HUDEP-2 (cell line): ENCODE measurements around the gene CDC6.
A peak's percentile ranks its signal among the peaks of the same experiment; 100 is the strongest.

Experiments
- DNase-seq, 76 experiments: peaks; one replicate each; lab custom pipeline; 2025; ENCODE audit not compliant: unreplicated experiment in 76 of 76; lab: John Stamatoyannopoulos, UW

The CDC6 gene

DNA sequence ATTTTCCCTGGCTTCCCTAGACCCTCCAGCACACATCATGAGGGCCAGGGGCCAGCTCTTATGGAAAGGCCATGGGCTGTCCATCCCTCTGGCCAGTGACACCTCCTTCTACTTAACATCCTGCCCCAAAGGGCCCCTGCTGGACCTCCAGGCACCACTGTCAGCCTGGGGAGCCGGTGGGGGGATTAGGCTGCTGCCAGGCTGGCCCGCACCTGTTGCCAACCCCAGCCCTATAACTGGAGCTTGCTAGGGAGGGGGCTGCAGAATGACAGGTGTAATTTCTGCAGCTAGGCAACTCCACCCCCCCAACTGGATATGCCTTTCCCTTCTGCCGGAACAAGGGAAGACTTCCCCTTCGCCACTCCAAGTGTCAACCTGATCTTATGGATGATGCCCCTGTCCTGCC is 33.8 kb downstream of the CDC6 start:
- no peak for DNase-seq

DNA sequence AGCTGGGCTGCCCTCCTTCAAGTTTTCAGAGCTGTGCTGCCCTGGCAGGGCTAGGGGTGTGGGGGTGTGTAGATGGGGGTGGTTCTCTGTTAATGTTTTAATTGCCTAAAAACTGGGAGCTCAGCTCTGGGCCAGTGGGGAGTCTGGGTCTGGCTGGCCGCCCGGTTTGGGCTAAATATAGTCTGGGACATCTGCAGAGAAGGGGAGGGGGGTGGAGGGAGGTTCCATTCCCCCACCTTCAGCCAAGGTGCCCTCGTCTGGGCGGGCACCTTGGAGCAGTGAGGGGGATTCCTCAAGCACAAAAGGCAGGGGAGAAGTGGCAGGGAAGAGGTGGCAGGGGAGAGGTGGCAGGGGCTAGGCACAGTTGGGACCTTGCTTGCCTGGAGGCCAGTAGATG is 34.3 kb downstream of the CDC6 start:
- peak in 2 of 76 experiments; percentile 14 to 20 for DNase-seq

DNA sequence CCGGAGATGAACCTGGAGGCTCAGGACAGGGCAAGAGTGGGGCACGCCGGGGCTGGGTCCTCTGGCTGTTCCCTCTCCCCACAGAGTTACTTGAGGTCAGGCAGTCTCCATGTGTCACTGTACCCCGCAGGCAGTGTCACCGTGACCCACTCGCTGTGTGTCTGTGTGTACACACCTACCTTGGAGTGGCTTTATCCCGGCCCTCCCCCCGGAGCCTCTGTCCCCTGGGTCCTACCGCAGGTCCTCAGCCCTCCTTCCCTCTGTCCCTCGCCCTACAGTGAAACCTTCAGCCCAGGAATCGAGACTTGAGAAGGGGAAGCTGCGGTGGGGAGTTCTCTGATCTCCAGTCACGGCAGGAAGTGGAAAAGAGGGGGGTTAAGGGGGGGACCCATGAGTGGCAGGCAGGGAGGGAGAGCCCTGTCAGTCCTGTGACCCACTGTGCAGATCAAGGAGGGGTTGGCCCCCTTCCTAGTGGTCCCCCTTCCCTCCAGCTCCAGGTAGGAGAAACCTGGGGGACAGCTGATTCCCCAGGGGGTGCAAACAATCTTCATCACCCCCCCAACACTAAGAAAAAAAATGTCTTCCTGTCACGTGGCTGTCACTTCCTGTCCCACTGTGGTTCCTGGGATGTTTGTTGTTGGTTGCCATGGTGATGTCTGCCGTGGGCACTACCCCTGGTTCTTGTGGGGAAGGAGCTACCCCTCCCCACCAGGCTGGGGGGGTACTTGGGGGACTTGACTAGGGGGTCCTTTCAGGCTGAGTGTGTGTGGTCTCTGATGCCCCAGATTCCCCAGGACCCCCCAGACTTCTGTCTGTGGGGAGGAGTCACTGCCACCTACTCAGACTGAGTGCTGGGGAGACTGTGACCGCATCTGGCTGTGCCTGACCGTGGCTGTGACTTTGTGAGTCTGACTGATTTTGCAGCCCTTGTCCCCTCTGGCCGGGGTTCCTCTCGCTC is 35.0 kb downstream of the CDC6 start:
- peak in 65 of 76 experiments; percentile 12 to 82 (median 52) for DNase-seq

DNA sequence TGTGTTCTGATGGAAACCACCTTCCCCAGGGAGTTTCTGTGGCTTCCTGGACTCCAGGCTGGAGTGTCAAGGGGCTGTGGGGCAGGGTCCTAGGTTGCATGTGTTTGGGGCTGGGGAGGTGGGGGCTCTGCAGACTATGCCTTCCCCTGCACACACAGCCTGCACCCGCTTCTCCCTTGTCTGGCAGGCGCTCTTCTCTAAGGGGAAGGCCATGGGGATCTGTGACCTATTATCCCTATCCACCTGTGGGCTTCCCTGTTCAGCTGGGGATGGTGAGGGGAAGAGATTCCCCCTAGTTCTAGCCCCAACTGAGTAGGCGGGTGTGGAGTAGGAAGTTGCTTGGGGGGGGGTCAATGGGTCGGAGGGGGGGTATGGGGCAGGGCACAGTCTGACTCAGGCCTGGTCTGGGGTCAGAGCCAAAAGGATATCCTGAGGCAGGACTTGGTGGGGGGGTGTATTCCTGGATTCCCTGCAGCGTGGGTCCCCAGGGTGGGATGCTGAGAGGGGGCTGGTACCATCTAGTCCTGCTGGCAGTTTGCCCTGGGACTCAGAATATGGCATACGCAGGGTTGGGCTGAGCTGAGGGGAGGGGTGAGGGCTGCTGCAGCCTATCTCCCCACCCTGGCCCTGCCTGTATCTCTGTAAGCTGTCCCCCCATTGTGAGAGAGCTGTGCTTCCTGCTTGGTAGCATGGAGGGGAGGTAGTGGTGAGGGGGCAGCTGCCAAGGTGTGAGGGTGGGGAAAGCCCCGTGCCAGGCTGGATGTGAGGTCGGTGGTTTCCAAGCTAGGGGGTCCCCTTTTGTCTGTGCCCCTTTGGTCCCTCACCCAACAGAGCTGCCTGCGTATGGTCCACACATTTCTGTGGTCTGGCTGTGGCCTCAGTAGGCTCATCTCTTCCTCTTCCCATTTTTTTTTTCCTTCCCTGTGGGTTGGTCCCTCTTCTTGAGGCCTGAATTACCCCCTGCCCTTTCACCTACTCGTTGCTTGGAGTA is 36.0 kb downstream of the CDC6 start:
- DNase-seq: peak in 40 of 76 experiments; percentile 5 to 58 (median 34)

DNA sequence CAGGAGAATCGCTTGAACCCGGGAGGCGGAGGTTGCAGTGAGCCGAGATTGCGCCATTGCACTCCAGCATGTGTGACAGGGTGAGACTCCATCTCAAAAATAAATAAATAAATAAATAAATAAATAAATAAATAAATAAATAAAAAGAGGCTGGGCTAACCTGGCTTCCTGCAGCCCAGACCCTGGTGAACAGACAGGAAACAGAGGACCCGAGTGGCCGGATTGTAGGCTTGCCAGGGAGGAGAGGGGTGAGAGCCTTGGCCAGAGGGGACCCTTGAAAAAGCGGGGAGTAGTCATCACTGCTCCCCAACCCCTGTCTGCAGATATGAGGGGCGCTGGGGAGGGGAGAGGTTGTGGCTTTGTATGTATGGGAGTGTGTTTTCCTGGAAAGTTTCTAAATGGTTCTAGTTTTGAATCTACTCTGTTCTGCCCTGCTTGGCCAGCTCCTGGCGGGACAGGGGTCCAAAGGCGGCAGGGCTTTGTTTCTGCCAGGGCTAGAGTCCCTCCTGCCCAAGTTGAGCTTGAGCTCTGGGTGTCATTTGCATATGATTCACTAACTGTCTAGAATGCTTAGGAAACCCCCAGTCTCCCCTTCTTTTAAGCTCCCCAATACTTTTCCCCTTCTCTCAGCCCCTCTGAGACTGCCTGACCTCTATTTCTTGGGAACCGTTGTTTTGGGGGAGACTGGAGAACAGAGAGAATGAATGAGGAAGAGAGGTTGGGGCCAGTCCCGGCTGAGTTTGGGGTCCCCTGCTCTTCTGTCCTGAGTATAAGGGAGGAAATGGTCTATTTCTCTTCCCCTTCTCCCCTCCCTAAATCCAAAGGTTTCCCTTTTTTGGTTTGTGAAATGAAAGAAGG is 37.7 kb downstream of the CDC6 start:
- no peak for DNase-seq

DNA sequence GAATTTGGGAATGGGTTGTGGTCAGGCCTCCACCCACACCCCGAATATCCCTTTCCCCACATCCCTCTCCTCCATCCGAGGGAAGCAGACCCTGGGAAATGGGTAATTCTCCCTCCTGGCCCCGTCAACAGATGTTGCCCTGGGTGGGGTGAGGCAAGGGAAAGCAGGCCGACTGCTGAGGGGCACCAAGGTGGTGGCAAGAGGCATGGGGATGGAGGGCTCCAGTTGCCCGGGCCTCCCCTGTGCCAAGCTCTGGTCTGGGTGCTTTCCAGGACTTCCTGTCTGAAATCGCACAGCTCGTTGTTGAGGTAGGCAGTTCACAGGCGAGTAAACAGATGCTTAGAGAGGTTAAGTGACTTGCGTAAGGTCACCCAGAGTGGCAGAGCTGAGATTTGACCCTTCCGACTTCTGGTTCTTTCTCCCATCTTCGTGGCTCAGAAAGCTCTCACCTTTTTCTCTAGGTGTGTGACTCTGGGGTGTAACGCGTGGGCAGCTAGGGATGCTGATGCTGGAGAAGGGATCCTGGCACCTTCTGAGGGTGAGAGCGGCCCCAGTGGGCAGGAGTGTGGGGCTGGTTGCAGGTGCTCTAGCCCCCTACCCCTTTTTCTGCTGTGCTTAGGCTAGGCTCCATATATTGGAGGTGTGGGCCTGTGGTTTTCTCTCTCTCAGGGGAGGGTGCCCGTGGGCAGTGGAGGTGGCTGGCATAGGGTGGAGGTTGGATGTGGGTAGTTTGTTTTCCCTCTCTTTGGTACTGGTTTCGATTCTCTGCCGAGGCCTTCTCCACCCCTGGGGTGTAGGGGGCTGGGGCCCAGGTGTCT is 38.5 kb downstream of the CDC6 start:
- DNase-seq: no peak

DNA sequence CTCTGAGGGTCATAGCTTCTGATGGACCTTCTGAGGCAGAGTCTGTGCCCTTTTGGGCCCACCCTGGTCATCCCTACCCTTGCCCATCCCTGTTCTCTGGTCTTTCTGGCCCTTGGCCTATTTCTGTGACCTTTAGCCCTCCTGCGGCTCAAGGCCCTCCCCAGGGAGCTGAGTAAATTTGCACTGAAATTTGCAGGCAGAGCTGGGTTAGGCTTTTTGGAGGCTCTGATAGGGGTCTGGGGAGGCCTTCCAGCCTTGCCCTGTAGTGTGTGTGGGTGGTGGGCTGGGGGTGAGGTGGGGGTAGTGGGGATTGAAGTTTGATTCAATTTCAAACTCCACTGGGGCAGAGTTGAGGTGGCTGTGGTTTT is 39.1 kb downstream of the CDC6 start:
- DNase-seq: no peak

DNA sequence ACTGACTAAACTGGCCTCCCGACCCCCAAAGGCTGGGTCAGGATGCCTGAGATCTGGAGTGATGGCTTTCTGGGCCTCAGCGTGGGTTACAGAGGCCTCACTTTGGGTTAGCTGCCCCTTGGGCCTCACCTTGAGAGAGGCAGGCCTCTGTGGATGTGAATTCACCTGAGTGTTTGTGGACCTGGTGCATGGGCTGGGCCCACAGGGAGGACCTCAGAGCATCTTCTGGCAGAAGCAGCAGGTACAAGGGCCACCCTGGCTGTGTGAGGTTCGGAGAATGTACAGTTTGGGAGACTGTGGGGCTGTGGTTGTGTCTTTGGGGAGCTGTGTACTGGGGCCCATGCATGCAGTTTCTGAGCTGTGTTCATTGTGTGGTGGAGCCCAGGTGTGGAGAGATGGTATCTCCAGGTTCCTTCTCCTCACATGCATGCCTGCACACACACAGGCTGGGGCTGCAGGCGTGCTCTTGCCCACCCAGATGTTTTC is 39.6 kb downstream of the CDC6 start:
- DNase-seq: no peak

DNA sequence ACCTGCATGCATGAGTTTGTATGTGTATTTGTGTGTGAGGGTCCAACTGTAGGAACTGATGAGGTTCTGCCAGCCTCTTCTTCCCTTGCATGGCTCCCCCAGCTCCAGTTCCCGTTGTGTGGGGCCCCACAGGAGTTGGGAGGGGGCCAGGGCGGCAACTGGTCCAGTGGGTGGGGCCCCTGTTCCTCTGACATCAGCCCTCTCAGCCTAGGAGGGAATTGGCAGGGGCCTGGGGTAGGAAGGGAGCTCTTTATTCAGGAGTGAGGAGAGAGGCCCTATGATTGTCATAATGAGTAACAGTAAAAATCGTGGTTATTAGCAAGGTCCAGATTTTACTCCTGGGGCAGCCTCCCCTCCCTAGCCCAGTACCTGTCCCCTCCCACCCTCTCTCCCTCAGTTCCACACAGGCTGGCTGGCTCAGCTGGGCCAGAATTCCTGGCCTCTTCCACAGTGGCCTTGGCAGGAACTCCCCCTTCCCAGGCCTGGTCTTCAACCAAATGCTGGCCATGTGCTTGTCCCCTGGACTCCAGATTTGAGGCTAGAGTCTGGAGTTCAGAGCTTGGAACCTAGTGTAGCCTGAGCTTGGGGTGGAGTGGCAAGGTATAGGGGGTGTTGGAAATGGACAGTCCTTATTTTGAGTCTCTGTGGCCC is 40.2 kb downstream of the CDC6 start:
- DNase-seq: peak in 9 of 76 experiments; percentile 12 to 32 (median 17)

DNA sequence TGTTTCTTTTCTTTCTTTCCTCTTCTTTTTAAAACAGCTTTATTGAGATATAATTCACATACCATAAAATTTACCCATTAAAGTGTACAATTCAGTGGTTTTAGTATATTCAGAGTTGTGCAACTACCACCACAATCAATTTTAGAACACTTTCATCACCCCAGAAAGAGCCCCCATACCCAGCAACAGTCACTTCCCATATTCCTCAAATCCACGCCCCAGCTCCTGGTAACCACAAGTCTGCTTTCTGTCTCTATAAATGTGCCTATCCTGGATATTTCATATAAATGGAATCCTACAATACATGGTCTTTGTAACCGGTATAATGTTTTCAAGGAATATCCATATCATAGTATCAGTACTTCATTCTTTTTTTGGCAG is 40.7 kb downstream of the CDC6 start:
- DNase-seq: no peak

DNA sequence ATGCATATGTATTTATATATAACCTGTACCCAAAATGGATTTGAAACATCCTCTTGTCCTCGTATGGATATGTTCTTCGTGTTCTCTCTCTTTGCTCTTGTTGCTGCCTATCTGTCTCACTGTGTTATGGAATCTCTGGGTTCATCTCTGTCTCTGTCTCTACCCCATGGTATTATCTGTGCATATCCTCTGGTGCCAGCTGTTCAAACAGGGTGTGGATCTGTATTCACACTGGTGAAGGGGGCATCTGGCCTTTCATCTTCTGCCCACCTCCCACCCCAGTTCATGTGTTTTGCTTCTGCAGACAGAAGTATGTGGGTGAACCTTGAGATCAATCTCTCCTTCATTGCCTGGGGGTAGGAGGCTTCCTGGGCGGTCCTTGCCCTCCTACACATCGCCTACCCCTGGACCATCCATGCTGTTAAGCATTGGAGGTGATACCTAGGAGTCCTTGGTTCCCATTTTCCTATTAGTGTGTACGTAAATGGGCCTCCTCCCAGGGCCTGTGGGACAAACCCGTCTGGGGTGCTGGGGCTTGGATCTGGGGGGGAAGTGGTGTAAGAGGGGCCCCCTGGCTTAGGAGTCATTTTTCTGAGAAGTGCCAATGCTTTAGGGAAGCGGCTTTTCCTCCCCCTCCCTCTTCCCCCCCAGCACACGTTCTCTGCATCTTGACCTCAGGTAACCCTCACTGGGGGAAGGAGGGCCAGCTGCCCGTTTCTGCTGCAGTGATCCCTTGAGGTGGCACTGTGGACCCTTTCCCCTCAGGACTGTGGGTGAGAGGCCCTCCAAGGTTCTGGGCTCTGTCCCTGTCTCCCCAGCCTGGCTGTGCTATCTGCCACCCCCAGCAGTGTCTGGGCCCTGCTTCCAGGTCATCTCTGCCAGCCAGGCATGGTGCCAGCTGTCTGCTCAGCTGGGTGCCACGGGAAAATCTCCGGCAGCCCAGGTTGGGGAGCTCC is 42.4 kb downstream of the CDC6 start:
- peak in 69 of 76 experiments; percentile 18 to 86 (median 53) for DNase-seq

DNA sequence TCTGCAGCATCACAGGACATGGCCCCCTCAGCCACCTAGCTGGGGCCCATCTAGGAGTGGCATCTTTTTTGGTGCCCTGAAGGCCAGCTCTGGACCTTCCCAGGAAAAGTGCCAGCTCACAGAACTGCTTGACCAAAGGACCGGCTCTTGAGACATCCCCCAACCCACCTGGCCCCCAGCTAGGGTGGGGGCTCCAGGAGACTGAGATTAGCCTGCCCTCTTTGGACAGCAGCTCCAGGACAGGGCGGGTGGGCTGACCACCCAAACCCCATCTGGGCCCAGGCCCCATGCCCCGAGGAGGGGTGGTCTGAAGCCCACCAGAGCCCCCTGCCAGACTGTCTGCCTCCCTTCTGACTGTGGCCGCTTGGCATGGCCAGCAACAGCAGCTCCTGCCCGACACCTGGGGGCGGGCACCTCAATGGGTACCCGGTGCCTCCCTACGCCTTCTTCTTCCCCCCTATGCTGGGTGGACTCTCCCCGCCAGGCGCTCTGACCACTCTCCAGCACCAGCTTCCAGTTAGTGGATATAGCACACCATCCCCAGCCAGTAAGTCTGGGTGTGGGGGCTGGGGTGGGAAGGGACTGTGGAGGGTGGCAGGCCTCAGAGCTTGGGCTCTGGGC is 43.3 kb downstream of the CDC6 start:
- DNase-seq: no peak

DNA sequence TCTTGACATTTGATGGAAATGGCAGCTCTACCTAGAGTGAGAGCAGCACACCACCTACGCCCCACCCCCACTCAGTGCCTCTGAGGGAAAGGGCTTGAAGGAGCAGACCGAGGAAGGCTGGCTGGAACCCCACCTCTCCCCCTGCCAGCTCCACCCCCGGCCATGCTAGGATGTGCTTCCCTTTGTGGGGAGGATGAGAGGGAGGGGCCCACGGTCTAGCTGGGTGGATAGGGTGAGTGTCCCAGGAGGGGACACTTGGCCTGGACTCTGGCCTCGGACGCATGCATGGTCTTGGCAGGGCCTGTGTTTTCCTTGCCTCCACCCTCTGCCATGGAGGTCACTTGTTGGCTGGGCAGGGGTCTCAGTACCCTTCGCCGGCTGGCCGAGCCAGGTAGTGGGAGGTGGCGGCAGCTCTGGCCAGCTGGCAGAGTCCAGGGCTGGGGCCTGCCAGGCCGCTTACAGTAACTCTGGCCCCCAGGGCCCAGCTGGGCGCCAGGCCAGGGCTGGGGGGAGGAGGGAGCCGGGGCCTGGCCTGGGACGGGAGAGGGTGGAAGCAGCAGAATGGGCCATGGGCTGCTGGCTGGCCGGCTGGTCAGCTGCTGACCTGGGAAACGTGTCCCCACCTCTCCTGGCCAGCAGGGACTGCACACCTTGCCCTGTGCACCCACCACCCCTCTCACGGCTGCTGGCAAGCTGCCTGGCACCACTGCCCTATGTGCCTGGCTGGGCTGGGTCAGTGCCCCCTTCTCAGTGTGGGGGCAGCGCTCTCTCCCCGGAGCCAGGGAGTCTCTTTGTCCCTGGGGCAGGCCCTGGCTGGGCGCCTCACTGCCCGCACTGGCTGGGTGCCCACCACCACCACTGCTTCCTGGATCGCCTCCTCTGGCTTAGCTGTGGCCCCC is 44.3 kb downstream of the CDC6 start:
- no peak for DNase-seq

DNA sequence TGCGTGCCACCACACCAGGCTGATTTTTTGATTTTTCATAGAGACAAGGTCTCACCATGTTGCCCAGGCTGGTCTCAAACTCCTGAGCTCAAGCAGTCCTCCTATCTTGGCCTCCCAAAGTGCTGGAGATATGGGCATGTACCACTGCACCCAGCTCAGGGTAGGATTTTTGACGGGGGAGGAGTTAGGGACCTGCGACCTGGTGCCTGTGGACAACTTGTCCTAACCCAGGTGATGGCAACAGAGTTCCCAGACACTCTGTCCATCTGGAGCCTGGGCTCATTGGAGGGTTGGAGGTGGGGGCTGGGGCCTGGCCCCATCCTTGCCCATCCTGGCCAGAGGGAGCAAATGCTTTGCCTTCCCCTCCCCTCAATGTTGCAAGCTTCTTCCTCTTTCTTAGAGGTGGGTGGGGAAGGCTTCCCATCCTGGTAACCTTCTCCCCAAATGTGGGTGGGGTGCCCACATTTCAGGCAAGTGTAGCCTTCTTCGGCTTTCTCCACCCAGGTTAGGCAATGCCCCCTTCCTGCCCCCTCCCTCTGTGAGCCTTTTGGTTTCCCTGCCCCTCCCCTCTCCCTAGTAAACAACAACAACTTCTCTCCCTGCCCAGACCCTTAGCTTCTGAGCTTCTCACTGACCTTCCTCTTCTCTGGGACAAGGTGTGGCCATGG is 46.2 kb downstream of the CDC6 start:
- DNase-seq: no peak

DNA sequence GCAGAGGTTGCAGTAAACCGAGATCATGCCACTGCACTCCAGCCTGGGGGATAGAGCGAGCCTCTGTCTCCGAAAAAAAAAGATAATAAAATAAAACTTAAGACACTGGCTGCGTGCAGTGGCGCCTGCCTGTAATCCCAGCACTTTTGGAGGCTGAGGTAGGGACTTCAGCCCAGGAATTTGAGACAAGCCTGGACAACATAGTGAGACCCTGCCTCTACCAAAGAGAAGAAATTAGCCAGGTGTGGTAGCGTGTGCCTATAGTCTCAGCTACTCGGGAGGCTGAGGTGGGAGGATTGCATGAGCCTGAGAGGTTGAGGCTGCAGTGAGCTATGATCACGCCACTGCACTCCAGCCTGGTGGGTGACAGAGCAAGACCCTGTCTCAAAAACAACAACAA is 47.9 kb downstream of the CDC6 start:
- DNase-seq: no peak

DNA sequence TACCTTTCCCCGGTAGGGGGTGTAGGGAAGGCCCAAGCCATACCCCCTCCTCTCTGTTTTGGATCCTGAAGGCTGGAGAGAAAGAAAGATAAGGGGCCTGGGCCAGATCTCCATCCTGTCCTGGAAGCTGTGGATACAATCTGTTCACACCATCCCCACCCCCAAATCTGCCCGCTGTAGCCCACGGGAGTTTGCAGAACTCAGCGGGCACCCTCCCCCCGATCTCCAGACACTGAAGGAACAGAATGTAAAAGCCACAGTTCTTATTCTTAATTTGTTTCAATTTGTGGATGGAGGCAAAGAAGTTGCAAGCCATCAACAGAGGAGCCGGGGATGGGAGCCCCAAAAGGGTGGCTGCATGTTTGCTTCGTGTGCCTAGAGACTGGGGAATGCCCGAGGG is 49.7 kb downstream of the CDC6 start:
- no peak for DNase-seq
